Naive thymus-derived CD4-positive, alpha-beta T cell (primary cell): ENCODE measurements around the gene CAMK2N1. TPM values are rescaled to one million over a fixed set of nuclear protein-coding genes. Genes with fewer than 3 reads are reported as not detected.

Experiments used
- ATAC-seq: fragments of 150-1000 bp; cut with Tn5 transposase; 2 replicates; pipeline ENCODE4 v1.10.0; 2021; ENCODE audit warnings: mild to moderate bottlenecking, moderate library complexity
- CTCF ChIA-PET: fragments of 350-600 bp; sonication (Branson Sonifier 250); formaldehyde crosslinking; loops from one replicate; lab custom pipeline; 2021; ENCODE audit warnings: antibody characterized with exemption; lab: Charles Lee
- POLR2A ChIA-PET: fragments of 350-600 bp; sonication (Branson Sonifier 250); formaldehyde crosslinking; loops from one replicate; lab custom pipeline; 2021; ENCODE audit warnings: antibody characterized with exemption, inconsistent platforms; lab: Charles Lee
- DNase-seq, 9 donors: peaks; one replicate each; pipeline versions ENCODE4 v3.0.0 to v3.0.0-alpha.2; 2020 to 2022; ENCODE audit warnings: mixed read lengths in 1 of 9
- H3K27ac ChIP-seq: one replicate; pipeline ENCODE4 v1.7.0; 2013; ENCODE audit warnings: mild to moderate bottlenecking, low read depth, low read length, moderate library complexity
- H3K27me3 ChIP-seq, 2 donors: one replicate each; pipeline ENCODE4 v1.7.0; 2013; ENCODE audit warnings: low read length in 2 of 2, mild to moderate bottlenecking in 2 of 2, moderate library complexity in 2 of 2; ENCODE audit not compliant: control insufficient read depth in 2 of 2, insufficient read depth in 2 of 2
- H3K36me3 ChIP-seq, 3 experiments: 1 replicate in 2 of 3; 2 replicates in 1 of 3; pipeline ENCODE4 v1.7.0; 2013; ENCODE audit warnings: low read length in 3 of 3, mild to moderate bottlenecking in 3 of 3, moderate library complexity in 1 of 3; ENCODE audit not compliant: insufficient read depth in 3 of 3, control insufficient read depth in 2 of 3
- H3K4me1 ChIP-seq, 2 donors: one replicate each; pipeline ENCODE4 v1.7.0; 2013; ENCODE audit warnings: low read length in 2 of 2, mild to moderate bottlenecking in 2 of 2, moderate library complexity in 1 of 2; ENCODE audit not compliant: control insufficient read depth in 2 of 2, insufficient read depth in 2 of 2
- H3K4me3 ChIP-seq: 2 replicates; pipeline ENCODE4 v1.7.0; 2013; ENCODE audit warnings: mild to moderate bottlenecking, low read length
- H3K9me3 ChIP-seq, 3 experiments: 1 replicate in 2 of 3; 2 replicates in 1 of 3; pipeline ENCODE4 v1.7.0; 2013; ENCODE audit warnings: low read length in 3 of 3; ENCODE audit not compliant: control insufficient read depth in 2 of 3
- H3K27ac Mint-ChIP-seq, 9 donors: one replicate each; pipeline ENCODE4 v1.8.0; 2020 to 2022; ENCODE audit warnings: mixed read lengths in 9 of 9, mild to moderate bottlenecking in 8 of 9, moderate library complexity in 5 of 9, inconsistent platforms in 2 of 9
- H3K27me3 Mint-ChIP-seq, 5 donors: one replicate each; pipeline ENCODE4 v1.8.0; 2021 to 2022; ENCODE audit warnings: mixed read lengths in 5 of 5, mild to moderate bottlenecking in 1 of 5
- H3K36me3 Mint-ChIP-seq, 5 donors: one replicate each; pipeline ENCODE4 v1.8.0; 2020 to 2022; ENCODE audit warnings: mixed read lengths in 5 of 5, mild to moderate bottlenecking in 3 of 5, inconsistent platforms in 1 of 5
- H3K4me1 Mint-ChIP-seq, 7 donors: one replicate each; pipeline ENCODE4 v1.8.0; 2020 to 2022; ENCODE audit warnings: mixed read lengths in 7 of 7, mild to moderate bottlenecking in 3 of 7, inconsistent platforms in 1 of 7
- H3K4me3 Mint-ChIP-seq, 10 donors: one replicate each; pipeline ENCODE4 v1.8.0; 2020 to 2022; ENCODE audit warnings: mild to moderate bottlenecking in 10 of 10, mixed read lengths in 10 of 10, moderate library complexity in 6 of 10, inconsistent platforms in 2 of 10
- H3K9me3 Mint-ChIP-seq, 11 donors: one replicate each; pipeline ENCODE4 v1.8.0; 2020 to 2022; ENCODE audit warnings: mixed read lengths in 11 of 11, mild to moderate bottlenecking in 4 of 11, inconsistent platforms in 1 of 11, moderate library complexity in 1 of 11
- intact Hi-C, 2 donors: fragments of 100-400 bp; cut with micrococcal nuclease; formaldehyde crosslinking; loops; one replicate each; pipeline ENCODE4 v1.15.1; 2023
- polyA plus RNA-seq, 2 donors: library from polyadenylated mRNA; unstranded; fragments of 300-500 nt; fragmentation: Illumina TruSeq; gene quantifications; one replicate each; pipeline ENCODE4 v1.2.3, GENCODE V29; 2021
- total RNA-seq, 6 experiments: library from RNA in 5 of 6; stranded (reverse) in 5 of 6; gene quantifications; 1 replicate in 5 of 6; 2 replicates in 1 of 6; pipeline ENCODE4 v1.2.3 and lab custom pipeline; 2021 to 2026

Gene CAMK2N1
- total and polyA plus RNA-seq, 7 experiments from 2014 or later: 0.08 to 3.8 (median 2.4) TPM

GRCh38 chr1:20486457-20487235 lies 636 bp upstream of the CAMK2N1 start:
- H3K36me3 Mint-ChIP-seq: peaks cover 0 to 2% (median 0%) of the 10 kb centered on the region in 5 donors
- ATAC-seq (peak; percentile 5), DNase-seq (peak in 1 of 9 donors; percentile 11)
- ChIA-PET CTCF (interaction anchor here (0.6 to 1.3 kb wide), 3 partner anchors 8 to 113 kb away, joined by 3 to 5 read pairs (median 4); no protein-coding TSS in a partner anchor), POLR2A (interaction anchor here (0.7 to 1.4 kb wide), 2 partner anchors 9 to 20 kb away, joined by 3 to 5 read pairs; no protein-coding TSS in a partner anchor)
- H3K4me3 Mint-ChIP-seq: peak overlapping the region; percentile 55 to 98 (median 78)
- H3K4me1 Mint-ChIP-seq: peaks cover 11 to 21% (median 15%) of the 10 kb centered on the region in 7 donors
- Histone ChIP-seq H3K27ac (peak overlapping the region; percentile 29), H3K4me1 (peaks cover 8 to 19% of the 10 kb centered on the region in 2 donors), H3K27me3 (peaks cover 0 to 25% of the 10 kb centered on the region in 2 donors), H3K4me3 (peak overlapping the region; percentile 67), H3K9me3 (no peaks in the 10 kb centered on the region), H3K36me3 (peaks cover 0 to 4% (median 0%) of the 10 kb centered on the region in 3 experiments)
- H3K27ac Mint-ChIP-seq: peak overlapping the region in 4 of 9 donors; percentile 5 to 68 (median 36)
- H3K27me3 Mint-ChIP-seq: peaks cover 23 to 75% (median 43%) of the 10 kb centered on the region in 5 donors
- H3K9me3 Mint-ChIP-seq: peaks cover 0 to 2% (median 0%) of the 10 kb centered on the region in 11 donors
- intact Hi-C loops: loop anchor here in 1 of 2 donors (1.0 kb wide), 1 partner anchor 22 kb away; the partner anchor contains the start of gene MUL1

GRCh38 chr1:20484519-20485462 lies 1.2 kb downstream of the CAMK2N1 start:
- Histone ChIP-seq H3K27ac (no peak overlapping the region), H3K4me1 (peaks cover 8 to 19% of the 10 kb centered on the region in 2 donors), H3K9me3 (no peaks in the 10 kb centered on the region), H3K36me3 (peaks cover 0 to 4% (median 0%) of the 10 kb centered on the region in 3 experiments), H3K27me3 (peaks cover 0 to 25% of the 10 kb centered on the region in 2 donors), H3K4me3 (peak overlapping the region; percentile 39)
- no peak for DNase-seq
- Mint-ChIP-seq H3K9me3 (peaks cover 0 to 2% (median 0%) of the 10 kb centered on the region in 11 donors), H3K27ac (peak overlapping the region in 1 of 9 donors; percentile 84), H3K27me3 (peaks cover 39 to 83% (median 60%) of the 10 kb centered on the region in 5 donors), H3K36me3 (peaks cover 0 to 2% (median 0%) of the 10 kb centered on the region in 5 donors), H3K4me3 (peak overlapping the region; percentile 49 to 98 (median 81)), H3K4me1 (peaks cover 11 to 21% (median 15%) of the 10 kb centered on the region in 7 donors)
- intact Hi-C loops: no loop called here
- ChIA-PET POLR2A (interaction anchor here (0.9 kb wide), 1 partner anchor 272 kb away, joined by 3 read pairs; no protein-coding TSS in a partner anchor), CTCF (interaction anchor here (2.5 kb wide), 1 partner anchor 9 kb away, joined by 11 read pairs; no protein-coding TSS in a partner anchor)
- ATAC-seq: no peak

DNA sequence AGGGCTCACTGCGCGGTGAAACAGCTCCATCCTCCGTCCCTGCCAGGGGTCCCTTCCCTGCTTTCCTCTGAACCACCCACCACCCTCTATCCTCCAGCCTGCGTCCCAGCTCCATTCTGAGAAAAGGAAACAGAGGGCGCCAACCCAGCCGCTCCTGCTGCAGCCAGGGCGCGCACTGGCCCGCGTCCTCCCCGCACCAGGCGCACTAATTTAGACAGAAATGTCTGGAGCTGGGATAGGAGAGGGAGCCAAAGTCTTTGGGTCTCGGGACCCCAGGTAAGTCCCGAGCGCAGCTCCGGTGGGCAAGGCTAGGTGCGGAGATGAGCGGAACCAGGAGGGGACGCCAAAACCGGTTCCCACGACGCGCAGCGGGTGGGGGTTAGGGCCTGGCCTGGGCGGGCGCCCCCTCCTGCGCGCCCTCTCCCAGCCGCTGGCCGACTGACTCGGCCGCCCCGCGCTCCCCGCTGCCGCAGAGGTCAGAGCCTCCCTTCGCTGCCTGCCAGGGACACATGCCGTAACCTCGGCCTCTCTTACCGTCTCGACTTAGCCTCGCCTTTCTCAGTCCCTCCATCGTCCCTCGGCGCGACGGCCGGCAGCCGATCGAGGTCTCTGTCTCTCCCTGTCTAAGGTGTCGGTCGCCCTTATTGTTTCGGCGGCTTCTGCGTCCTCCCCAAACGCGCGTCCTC lies 2.0 kb downstream of the CAMK2N1 start:
- Mint-ChIP-seq H3K4me1 (peaks cover 11 to 21% (median 15%) of the 10 kb centered on the region in 7 donors), H3K4me3 (peak overlapping the region; percentile 49 to 98 (median 81)), H3K27me3 (peaks cover 47 to 83% (median 68%) of the 10 kb centered on the region in 5 donors), H3K36me3 (peaks cover 0 to 2% (median 0%) of the 10 kb centered on the region in 5 donors), H3K9me3 (peaks cover 0 to 2% (median 0%) of the 10 kb centered on the region in 11 donors), H3K27ac (peak overlapping the region in 1 of 9 donors; percentile 84)
- ATAC-seq (no peak), DNase-seq (no peak)
- ChIA-PET POLR2A (interaction anchor here (0.9 kb wide), 1 partner anchor 271 kb away, joined by 3 read pairs; no protein-coding TSS in a partner anchor), CTCF (interaction anchor here (0.6 to 2.5 kb wide), 2 partner anchors 10 to 1996 kb away, joined by 5 to 11 read pairs; no protein-coding TSS in a partner anchor)
- H3K27ac ChIP-seq: no peak overlapping the region
- H3K9me3 ChIP-seq: no peaks in the 10 kb centered on the region
- H3K4me3 ChIP-seq: peak overlapping the region; percentile 39
- intact Hi-C loops: no loop called here
- peaks cover 0 to 4% (median 0%) of the 10 kb centered on the region in 3 experiments for H3K36me3 ChIP-seq
- H3K27me3 ChIP-seq: peaks cover 4 to 25% of the 10 kb centered on the region in 2 donors
- peaks cover 8 to 19% of the 10 kb centered on the region in 2 donors for H3K4me1 ChIP-seq

GRCh38 chr1:20483098-20483832 lies 2.7 kb downstream of the CAMK2N1 start:
- no peak overlapping the region for H3K27ac Mint-ChIP-seq
- no peaks in the 10 kb centered on the region for H3K9me3 ChIP-seq

More at GRCh38 chr1:20483098-20483832, 2.7 kb downstream of the CAMK2N1 start:
- H3K9me3 Mint-ChIP-seq: peaks cover 0 to 2% (median 0%) of the 10 kb centered on the region in 11 donors
- ChIA-PET POLR2A (interaction anchor here (0.9 kb wide), 1 partner anchor 270 kb away, joined by 3 read pairs; no protein-coding TSS in a partner anchor), CTCF (interaction anchor here (0.6 to 2.5 kb wide), 2 partner anchors 11 to 1997 kb away, joined by 5 to 11 read pairs; no protein-coding TSS in a partner anchor)
- no peak overlapping the region for H3K4me3 ChIP-seq
- no peak for DNase-seq
- no peak overlapping the region for H3K27ac ChIP-seq
- peaks cover 49 to 81% (median 74%) of the 10 kb centered on the region in 5 donors for H3K27me3 Mint-ChIP-seq
- H3K4me1 Mint-ChIP-seq: peaks cover 11 to 21% (median 15%) of the 10 kb centered on the region in 7 donors
- H3K36me3 ChIP-seq: peaks cover 0 to 4% (median 0%) of the 10 kb centered on the region in 3 experiments
- intact Hi-C loops: no loop called here
- H3K36me3 Mint-ChIP-seq: peaks cover 0 to 2% (median 0%) of the 10 kb centered on the region in 5 donors
- H3K4me3 Mint-ChIP-seq: peak overlapping the region; percentile 4 to 98 (median 70)
- peaks cover 4 to 25% of the 10 kb centered on the region in 2 donors for H3K27me3 ChIP-seq
- peaks cover 8 to 19% of the 10 kb centered on the region in 2 donors for H3K4me1 ChIP-seq
- ATAC-seq: no peak
